ENCODE measurements around the gene PRKACG. TPM values are rescaled to one million over a fixed set of nuclear protein-coding genes. Genes with fewer than 3 reads are reported as not detected.
A peak's percentile ranks its signal among the peaks of the same experiment; 100 is the strongest.

PRKACG gene
- not detected in 2 replicates for total RNA-seq
- long read RNA-seq, result 0 reads

- H3K9me3 Mint-ChIP-seq, result no peaks in the 10 kb centered on the region
- H3K4me1 Mint-ChIP-seq, result no peaks in the 10 kb centered on the region
- no peak for DNase-seq (ENCODE audit: low read depth, low spot score)
- no peak for TF ChIP-seq CTCF (conservative IDR thresholded peaks at IDR 0.05)
- H3K4me3 Mint-ChIP-seq, result no peak within 1 kb of the TSS
- H3K36me3 Mint-ChIP-seq (ENCODE audit: low read depth), result no peaks in the 10 kb centered on the region
- no peak within 1 kb of the TSS for H3K27ac Mint-ChIP-seq (ENCODE audit: unreplicated experiment)
- H3K27me3 Mint-ChIP-seq (ENCODE audit: low read depth), result no peaks in the 10 kb centered on the region
Measured at GRCh38 chr9:69014013-69014412, at the start of gene PRKACG. PRKACG (minus strand) TSS chr9:69014113; CDS start chr9:69014092, 21 bp downstream.

GRCh38 chr9:69062195-69062594, 48.3 kb upstream of the PRKACG start:
- Mint-ChIP-seq H3K4me1 (peaks cover 12% of the 10 kb centered on the region), H3K4me3 (no peak overlapping the region), H3K27ac (ENCODE audit: unreplicated experiment) (no peak overlapping the region), H3K36me3 (ENCODE audit: low read depth) (peaks cover 12% of the 10 kb centered on the region), H3K9me3 (no peaks in the 10 kb centered on the region), H3K27me3 (ENCODE audit: low read depth) (no peaks in the 10 kb centered on the region)
- TF ChIP-seq CTCF (conservative IDR thresholded peaks at IDR 0.05), result no peak
- no peak for DNase-seq (ENCODE audit: low read depth, low spot score)

- Mint-ChIP-seq H3K9me3 (no peaks in the 10 kb centered on the region), H3K27ac (ENCODE audit: unreplicated experiment) (no peak overlapping the region), H3K27me3 (ENCODE audit: low read depth) (no peaks in the 10 kb centered on the region), H3K36me3 (ENCODE audit: low read depth) (peaks cover 15% of the 10 kb centered on the region), H3K4me1 (peaks cover 12% of the 10 kb centered on the region), H3K4me3 (no peak overlapping the region)
- no peak for TF ChIP-seq CTCF (conservative IDR thresholded peaks at IDR 0.05)
- no peak for DNase-seq (ENCODE audit: low read depth, low spot score)
Measured at GRCh38 chr9:69060766-69061165, 46.9 kb upstream of the PRKACG start.

GRCh38 chr9:69058101-69058500, 44.2 kb upstream of the PRKACG start:
- H3K4me3 Mint-ChIP-seq, result no peak overlapping the region
- no peak overlapping the region for H3K27ac Mint-ChIP-seq (ENCODE audit: unreplicated experiment)
- DNase-seq (ENCODE audit: low read depth, low spot score), result no peak
- no peaks in the 10 kb centered on the region for H3K9me3 Mint-ChIP-seq
- no peak for TF ChIP-seq CTCF (conservative IDR thresholded peaks at IDR 0.05)
- no peaks in the 10 kb centered on the region for H3K27me3 Mint-ChIP-seq (ENCODE audit: low read depth)
- no peaks in the 10 kb centered on the region for H3K4me1 Mint-ChIP-seq
- H3K36me3 Mint-ChIP-seq (ENCODE audit: low read depth), result peaks cover 11% of the 10 kb centered on the region

GRCh38 chr9:69056191-69056815, 42.4 kb upstream of the PRKACG start:
- Mint-ChIP-seq H3K4me3 (no peak overlapping the region), H3K4me1 (no peaks in the 10 kb centered on the region), H3K27ac (ENCODE audit: unreplicated experiment) (peak overlapping the region; percentile 13), H3K36me3 (ENCODE audit: low read depth) (peaks cover 11% of the 10 kb centered on the region), H3K9me3 (no peaks in the 10 kb centered on the region), H3K27me3 (ENCODE audit: low read depth) (no peaks in the 10 kb centered on the region)
- TF ChIP-seq CTCF (conservative IDR thresholded peaks at IDR 0.05), result no peak
- DNase-seq (ENCODE audit: low read depth, low spot score), result no peak
